ENCODE measurements around the gene CACNA1D. TPM values are rescaled to one million over a fixed set of nuclear protein-coding genes. Genes with fewer than 3 reads are reported as not detected.

The CACNA1D gene
- total RNA-seq, 1 experiment from 2014 or later, result 1.1 TPM

DNA sequence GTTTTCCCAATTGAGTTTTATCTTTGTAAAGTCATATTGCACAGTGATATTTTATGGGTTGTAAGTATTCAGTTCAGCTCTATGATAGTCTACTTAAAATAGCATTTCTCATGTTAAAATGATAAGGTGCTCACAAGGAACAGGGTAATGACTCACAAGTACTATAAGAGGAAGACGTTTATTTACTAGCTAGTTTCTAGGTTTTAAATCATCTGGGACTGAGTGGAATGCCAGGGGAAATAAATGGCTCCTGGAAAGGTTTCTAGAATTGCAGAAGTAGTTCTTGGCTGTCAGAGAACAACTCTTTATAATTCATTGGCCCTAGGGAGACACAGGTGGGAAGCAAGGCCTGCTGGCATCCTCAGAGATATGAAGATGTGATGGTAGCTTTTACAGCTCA lies 239.0 kb downstream of the CACNA1D start:
- no peak overlapping the region for H3K9ac ChIP-seq (ENCODE audit: low read length)
- intact Hi-C loops (cut with micrococcal nuclease), result no loop called here
- H3K27ac ChIP-seq (ENCODE audit: low read depth, low read length), result no peak overlapping the region
- H3K4me3 ChIP-seq (replicated peaks in 1 of 2; ENCODE audit: low read depth in 1 of 2, low read length in 2 of 2), result no peak overlapping the region
- H3K79me2 ChIP-seq (ENCODE audit: insufficient read depth, low read length), result no peaks in the 10 kb centered on the region
- no peaks in the 10 kb centered on the region for H3K27me3 ChIP-seq (ENCODE audit: insufficient read depth, low read length)
- ChIA-PET POLR2A (interaction anchor here (1.1 kb wide), 1 partner anchor 114 kb away, joined by 3 read pairs; no protein-coding TSS in a partner anchor), CTCF (no interaction called here), RAD21 (ENCODE audit: low non-redundant PET in 1 of 2, low total read pairs in 2 of 2, uncharacterized antibody in 2 of 2, unreplicated experiment in 2 of 2) (no interaction called here)
- TF ChIP-seq SRF (IDR thresholded peaks at IDR 0.05; ENCODE audit: low read depth), result no peak
- TF ChIP-seq SIN3A (IDR thresholded peaks at IDR 0.05; ENCODE audit: low read depth), result no peak
- TF ChIP-seq EZH2 (IDR thresholded peaks at IDR 0.05), result no peak
- no peak for TF ChIP-seq SP1 (IDR thresholded peaks at IDR 0.05; ENCODE audit: low read depth)
- TF ChIP-seq, protein P1, sequence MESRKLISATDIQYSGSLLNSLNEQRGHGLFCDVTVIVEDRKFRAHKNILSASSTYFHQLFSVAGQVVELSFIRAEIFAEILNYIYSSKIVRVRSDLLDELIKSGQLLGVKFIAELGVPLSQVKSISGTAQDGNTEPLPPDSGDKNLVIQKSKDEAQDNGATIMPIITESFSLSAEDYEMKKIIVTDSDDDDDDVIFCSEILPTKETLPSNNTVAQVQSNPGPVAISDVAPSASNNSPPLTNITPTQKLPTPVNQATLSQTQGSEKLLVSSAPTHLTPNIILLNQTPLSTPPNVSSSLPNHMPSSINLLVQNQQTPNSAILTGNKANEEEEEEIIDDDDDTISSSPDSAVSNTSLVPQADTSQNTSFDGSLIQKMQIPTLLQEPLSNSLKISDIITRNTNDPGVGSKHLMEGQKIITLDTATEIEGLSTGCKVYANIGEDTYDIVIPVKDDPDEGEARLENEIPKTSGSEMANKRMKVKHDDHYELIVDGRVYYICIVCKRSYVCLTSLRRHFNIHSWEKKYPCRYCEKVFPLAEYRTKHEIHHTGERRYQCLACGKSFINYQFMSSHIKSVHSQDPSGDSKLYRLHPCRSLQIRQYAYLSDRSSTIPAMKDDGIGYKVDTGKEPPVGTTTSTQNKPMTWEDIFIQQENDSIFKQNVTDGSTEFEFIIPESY (IDR thresholded peaks at IDR 0.05; ENCODE audit: extremely low read depth, insufficient replicate concordance, low read length), result no peak
- TF ChIP-seq ZFX (IDR thresholded peaks at IDR 0.05), result no peak
- no peak for TF ChIP-seq POLR2AphosphoS5 (IDR thresholded peaks at IDR 0.05; ENCODE audit: low read depth, low read length)
- TF ChIP-seq ZNF274 (IDR thresholded peaks at IDR 0.05; ENCODE audit: low read depth, low read length), result no peak
- TF ChIP-seq, protein P2, sequence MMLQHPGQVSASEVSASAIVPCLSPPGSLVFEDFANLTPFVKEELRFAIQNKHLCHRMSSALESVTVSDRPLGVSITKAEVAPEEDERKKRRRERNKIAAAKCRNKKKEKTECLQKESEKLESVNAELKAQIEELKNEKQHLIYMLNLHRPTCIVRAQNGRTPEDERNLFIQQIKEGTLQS (IDR thresholded peaks at IDR 0.05), result no peak
- no peak for TF ChIP-seq FOSL1 (IDR thresholded peaks at IDR 0.05; ENCODE audit: low read depth)
- no peak for TF ChIP-seq EGR1 (IDR thresholded peaks at IDR 0.05; ENCODE audit: low read depth)
- TF ChIP-seq POLR2A (IDR thresholded peaks at IDR 0.05; ENCODE audit: borderline replicate concordance, extremely low read depth, insufficient read depth, insufficient read length), result no peak
- TF ChIP-seq YY1 (IDR thresholded peaks at IDR 0.05; ENCODE audit: extremely low read depth, insufficient replicate concordance, low read depth, low read length), result no peak
- TF ChIP-seq TCF7L2 (IDR thresholded peaks at IDR 0.05; ENCODE audit: borderline replicate concordance, extremely low read depth, insufficient read depth, insufficient read length), result no peak
- TF ChIP-seq, protein P3, sequence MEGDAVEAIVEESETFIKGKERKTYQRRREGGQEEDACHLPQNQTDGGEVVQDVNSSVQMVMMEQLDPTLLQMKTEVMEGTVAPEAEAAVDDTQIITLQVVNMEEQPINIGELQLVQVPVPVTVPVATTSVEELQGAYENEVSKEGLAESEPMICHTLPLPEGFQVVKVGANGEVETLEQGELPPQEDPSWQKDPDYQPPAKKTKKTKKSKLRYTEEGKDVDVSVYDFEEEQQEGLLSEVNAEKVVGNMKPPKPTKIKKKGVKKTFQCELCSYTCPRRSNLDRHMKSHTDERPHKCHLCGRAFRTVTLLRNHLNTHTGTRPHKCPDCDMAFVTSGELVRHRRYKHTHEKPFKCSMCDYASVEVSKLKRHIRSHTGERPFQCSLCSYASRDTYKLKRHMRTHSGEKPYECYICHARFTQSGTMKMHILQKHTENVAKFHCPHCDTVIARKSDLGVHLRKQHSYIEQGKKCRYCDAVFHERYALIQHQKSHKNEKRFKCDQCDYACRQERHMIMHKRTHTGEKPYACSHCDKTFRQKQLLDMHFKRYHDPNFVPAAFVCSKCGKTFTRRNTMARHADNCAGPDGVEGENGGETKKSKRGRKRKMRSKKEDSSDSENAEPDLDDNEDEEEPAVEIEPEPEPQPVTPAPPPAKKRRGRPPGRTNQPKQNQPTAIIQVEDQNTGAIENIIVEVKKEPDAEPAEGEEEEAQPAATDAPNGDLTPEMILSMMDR (IDR thresholded peaks at IDR 0.05 in 2 of 3, conservative IDR thresholded peaks at IDR 0.05 in 1 of 3; ENCODE audit: borderline replicate concordance in 1 of 3, insufficient read depth in 1 of 3, low read depth in 2 of 3, low read length in 2 of 3), result no peak
- TF ChIP-seq, protein P4, sequence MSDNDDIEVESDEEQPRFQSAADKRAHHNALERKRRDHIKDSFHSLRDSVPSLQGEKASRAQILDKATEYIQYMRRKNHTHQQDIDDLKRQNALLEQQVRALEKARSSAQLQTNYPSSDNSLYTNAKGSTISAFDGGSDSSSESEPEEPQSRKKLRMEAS (IDR thresholded peaks at IDR 0.05), result no peak
- no peak for TF ChIP-seq EZH2phosphoT487 (IDR thresholded peaks at IDR 0.05; ENCODE audit: borderline replicate concordance)
- TF ChIP-seq CBX3 (IDR thresholded peaks at IDR 0.05; ENCODE audit: low read depth), result no peak
- no peak for TF ChIP-seq JUND (IDR thresholded peaks at IDR 0.05)
- no peaks in the 10 kb centered on the region for H4K20me1 ChIP-seq (ENCODE audit: insufficient read depth)
- H3K9me2 ChIP-seq (ENCODE audit: insufficient read depth), result no peaks in the 10 kb centered on the region
- no peak overlapping the region for H2AFZ ChIP-seq (ENCODE audit: low read depth, low read length, poor library complexity, severe bottlenecking)
- H3K36me3 ChIP-seq (ENCODE audit: control insufficient read depth in 1 of 2, insufficient read depth in 2 of 2, low read length in 2 of 2), result no peaks in the 10 kb centered on the region
- DNase-seq (ENCODE audit: low read depth, low spot score) (no peak), ATAC-seq (no peak)
- BruUV-seq (replicated peaks), result no TSS peak
- no peaks in the 10 kb centered on the region for H3K4me1 ChIP-seq (ENCODE audit: control insufficient read depth in 1 of 2, insufficient read depth in 2 of 2, low read length in 2 of 2)
- H3K9me3 ChIP-seq (ENCODE audit: control insufficient read depth in 1 of 2, insufficient read depth in 1 of 2, low read depth in 1 of 2, low read length in 2 of 2), result no peaks in the 10 kb centered on the region
- H3K4me2 ChIP-seq (ENCODE audit: low read length), result no peak overlapping the region

All from HCT116 (cell line).